ENCODE data around the gene ANKFN1.
"Not testable (repeated sequence)": the region's sequence is repeated elsewhere in the genome, so short reads cannot be mapped to it uniquely, and the experiment has no call there.

Gene ANKFN1

DNA sequence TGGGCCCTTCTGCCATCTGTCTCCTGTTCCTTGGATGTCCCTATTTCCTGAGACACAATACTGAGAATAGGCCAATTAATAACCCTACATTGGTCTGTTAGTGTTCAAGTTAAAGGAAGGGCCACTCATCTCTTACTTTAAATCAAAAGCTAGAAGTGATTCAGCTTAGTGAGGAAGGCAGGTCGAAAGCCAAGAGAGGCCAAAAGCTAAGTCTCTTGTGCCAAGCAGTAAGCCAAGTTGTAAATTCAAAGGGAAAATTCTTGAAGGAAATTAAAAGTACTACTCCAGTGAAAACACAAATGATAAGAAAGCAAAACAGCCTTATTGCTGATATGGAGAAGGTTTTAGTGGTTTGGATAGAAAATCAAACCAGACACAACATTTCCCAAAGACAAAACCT, 28.8 kb downstream of the ANKFN1 start:
- no peak for DNase-seq (ENCODE audit: low read depth in 2 of 2)

- DNase-seq (ENCODE audit: low read depth in 2 of 2): no peak
Measured at GRCh38 chr17:56184650-56185049, 31.4 kb downstream of the ANKFN1 start.

DNA sequence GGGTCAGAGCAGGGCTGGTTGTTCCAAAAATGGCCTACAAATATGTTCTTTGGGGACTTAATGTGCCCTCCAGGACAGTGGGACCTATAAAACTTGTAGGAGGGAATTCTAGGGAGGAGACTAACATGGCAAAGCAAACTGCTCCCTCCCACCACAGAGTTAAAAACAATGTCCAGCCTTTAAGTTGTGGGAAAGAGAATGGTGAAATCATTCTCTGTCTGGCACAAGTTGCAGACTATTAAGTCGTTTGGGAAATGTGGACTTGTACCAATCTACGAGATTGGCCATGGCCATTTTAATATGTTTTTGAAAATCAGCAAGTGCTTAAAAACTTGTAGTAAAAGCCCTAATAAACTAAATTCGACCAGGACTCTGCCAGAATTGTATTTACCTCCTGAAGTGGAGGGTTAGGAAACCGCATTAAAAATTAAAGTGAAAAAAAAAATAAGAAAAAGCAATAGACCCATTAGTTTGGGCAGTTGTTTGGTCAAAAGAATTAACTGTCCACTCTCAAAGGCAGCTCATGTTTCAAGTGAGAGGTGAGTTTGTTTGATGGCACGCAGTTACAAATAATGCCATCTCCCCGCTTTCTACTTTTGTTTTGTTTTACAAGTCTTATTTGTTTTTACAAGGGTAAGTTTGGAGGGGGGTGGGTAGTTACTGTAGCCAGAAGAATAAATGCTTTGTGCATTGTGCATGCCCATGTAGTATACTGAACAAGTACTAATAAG, 32.4 kb downstream of the ANKFN1 start:
- no peak for DNase-seq (ENCODE audit: low read depth in 2 of 2)

- DNase-seq (ENCODE audit: low read depth in 2 of 2): no peak
Measured at GRCh38 chr17:56186222-56186786, 33.0 kb downstream of the ANKFN1 start.

GRCh38 chr17:56203430-56203829, 50.2 kb downstream of the ANKFN1 start:
- no peak for DNase-seq (ENCODE audit: low read depth in 2 of 2)

DNA sequence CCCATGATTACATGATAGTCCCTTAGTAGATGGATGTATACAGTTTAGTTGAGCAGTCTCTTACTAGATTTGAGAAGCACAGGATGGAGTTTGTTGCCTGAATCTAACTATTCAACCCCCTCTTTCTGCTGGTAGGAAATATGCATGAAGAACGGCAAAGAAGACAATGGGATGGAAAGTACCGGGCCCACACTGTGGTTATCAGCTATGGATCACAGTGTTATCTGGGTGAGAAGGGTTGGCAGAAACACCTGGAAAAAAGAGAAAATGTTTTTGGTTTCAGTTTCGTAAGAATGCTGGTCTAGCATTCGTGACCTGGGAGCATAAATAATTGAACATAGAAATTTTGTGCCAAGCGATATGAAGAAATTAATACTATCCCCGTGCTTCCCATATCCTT, 53.1 kb downstream of the ANKFN1 start:
- DNase-seq (ENCODE audit: low read depth in 2 of 2): no peak

DNA sequence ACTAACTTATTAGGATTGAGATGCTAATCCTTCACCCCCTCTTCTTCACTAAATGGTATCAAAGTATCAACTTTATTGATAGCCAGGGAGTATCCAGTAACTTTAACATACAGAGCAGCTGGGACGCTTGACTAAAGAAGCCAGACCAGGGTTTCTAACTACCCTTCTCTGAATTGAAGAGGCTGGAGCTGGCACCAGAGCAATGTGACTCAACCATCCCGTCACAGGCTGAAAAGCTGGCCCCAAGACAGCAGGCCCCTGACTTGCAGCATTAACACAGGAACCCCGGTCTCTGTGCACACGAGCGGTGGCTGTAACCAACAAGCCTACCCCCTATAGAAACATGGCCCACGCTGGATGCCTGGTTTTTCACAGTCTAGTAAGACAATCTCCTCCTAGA, 59.8 kb downstream of the ANKFN1 start:
- DNase-seq (ENCODE audit: low read depth in 2 of 2): no peak

DNA sequence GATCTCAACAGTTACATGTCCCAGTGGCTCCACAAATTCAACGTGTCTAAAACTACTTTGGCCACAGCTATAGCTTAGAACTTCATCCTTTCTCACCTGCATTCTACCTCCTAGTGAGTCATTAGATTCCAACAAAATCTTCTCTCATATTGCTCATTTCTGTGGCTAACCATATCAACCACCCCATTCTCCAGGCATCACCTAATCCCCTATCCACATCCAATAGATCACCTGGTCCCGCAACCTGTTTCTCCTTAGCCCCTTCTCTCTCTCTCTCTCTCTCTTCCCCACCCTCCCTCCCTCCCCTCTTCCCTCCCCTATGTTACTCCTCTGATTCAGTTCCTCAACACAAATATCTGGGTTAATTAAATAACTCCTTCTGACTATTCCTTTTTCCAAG, 64.6 kb downstream of the ANKFN1 start:
- no peak for DNase-seq (ENCODE audit: low read depth in 2 of 2)

- DNase-seq (ENCODE audit: low read depth in 2 of 2): no peak
Measured at GRCh38 chr17:56222255-56222654, 69.0 kb downstream of the ANKFN1 start.

DNA sequence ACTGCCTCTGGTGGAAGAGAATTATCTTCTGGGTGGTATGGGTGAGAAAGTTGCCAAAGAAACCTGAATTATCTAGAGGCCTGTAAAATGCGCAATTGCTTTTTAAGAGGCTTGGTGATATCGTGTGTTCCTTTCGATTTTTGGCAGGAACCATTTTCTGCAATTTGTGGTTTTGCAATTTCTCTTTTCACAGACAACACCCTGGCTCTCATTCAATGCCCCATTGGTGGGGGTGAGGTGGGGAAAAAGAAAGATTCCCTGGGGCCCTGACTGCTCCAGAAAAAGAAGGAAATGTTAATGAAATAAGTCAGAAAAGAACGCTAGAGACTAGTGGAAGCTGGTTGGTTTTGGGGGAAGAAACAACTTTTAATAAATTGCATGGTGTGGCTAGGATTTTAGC, 77.4 kb downstream of the ANKFN1 start:
- no peak for DNase-seq (ENCODE audit: low read depth in 2 of 2)

DNA sequence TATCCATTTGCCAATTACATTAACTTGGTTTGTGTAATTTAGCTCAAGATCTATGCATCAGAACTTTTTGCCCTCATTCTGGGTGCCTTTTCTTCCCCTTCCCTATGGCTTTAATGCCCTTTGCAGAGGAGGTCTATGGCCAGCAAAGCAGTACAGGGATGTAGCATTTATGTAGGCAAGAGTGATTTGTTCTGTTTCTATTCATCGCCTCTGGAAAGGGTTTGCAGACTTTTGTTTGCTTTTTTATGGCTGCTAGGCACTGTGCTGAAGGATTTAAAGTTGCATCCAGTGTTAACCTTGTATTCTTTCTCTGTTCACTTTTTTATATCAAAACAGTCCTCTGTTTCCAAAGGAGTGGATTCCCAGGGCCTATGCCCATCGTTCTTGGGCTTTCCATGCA, 78.0 kb downstream of the ANKFN1 start:
- no peak for DNase-seq (ENCODE audit: low read depth in 2 of 2)

DNA sequence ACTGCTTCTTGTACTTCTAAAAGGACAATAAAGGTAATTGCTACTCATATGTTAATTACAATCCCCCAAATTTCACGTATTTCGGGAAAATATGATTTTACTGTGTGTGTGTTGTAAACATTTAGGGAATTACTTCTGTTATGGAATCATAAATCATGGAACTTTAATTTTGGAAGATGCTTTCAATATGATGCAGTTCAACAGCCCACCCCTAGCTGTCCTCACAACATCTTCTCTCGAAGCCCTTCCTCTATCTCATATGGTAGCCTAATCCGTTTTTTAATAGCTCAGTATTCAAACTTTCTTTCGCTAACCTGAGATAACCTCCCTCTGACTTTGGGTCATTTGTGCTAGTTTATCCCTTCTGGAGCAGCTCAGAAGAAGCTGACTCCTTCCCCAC, 78.4 kb downstream of the ANKFN1 start:
- no peak for DNase-seq (ENCODE audit: low read depth in 2 of 2)

GRCh38 chr17:56244268-56244890, 91.1 kb downstream of the ANKFN1 start:
- no peak for DNase-seq (ENCODE audit: low read depth in 2 of 2)

DNA sequence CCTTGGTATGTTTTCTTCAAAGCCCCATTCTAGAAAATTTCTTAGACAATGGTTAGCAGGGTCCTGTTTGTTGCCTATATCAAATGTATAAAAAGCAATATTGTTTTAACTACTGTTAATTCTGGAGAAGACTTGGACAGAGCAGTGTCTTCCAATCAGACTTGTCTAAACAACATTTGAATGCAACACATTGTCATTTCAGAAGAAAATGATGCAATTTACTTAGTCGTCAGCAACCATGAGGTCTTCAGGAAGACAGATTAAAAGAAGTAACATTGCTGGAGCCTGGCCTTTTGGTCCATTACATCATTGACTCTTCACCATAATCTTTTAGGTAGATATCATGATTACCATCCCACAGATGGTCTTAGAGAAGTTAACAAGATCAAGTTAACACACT, 94.5 kb downstream of the ANKFN1 start:
- DNase-seq (ENCODE audit: low read depth in 2 of 2): no peak

- no peak for DNase-seq (ENCODE audit: low read depth in 2 of 2)
Measured at GRCh38 chr17:56257075-56257474, 103.8 kb downstream of the ANKFN1 start.

DNA sequence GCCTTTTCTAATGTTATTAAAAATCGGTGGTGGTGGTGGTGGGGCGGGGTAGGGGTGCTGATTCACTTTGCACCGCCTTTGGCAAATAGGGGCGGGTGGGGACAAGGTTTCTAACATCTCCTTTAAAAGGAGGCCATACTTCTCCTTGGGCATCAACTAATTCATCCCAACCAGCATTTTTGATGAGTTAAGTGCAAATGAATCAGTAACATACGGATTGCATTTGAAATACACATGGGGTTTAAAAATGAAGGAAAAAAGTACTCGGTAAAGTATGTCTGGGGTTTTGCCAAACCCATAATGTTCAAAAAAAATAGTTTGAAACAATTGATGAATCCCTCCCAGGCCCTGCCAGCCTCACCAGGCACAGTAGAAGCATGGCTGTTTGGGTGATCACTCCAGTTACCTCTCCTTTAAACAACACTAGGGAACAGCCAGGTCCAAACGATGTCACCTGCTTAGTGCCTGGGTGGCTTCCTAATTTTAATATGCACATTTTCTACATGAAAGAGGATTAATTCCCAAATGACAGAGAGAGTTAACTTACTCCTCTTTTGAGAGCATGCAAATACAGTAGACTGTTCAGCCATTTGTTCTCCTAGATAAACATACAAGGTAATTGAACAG, 107.2 kb downstream of the ANKFN1 start:
- DNase-seq (ENCODE audit: low read depth in 2 of 2): no peak

GRCh38 chr17:56262803-56263202, 109.5 kb downstream of the ANKFN1 start:
- no peak for DNase-seq (ENCODE audit: low read depth in 2 of 2)

DNA sequence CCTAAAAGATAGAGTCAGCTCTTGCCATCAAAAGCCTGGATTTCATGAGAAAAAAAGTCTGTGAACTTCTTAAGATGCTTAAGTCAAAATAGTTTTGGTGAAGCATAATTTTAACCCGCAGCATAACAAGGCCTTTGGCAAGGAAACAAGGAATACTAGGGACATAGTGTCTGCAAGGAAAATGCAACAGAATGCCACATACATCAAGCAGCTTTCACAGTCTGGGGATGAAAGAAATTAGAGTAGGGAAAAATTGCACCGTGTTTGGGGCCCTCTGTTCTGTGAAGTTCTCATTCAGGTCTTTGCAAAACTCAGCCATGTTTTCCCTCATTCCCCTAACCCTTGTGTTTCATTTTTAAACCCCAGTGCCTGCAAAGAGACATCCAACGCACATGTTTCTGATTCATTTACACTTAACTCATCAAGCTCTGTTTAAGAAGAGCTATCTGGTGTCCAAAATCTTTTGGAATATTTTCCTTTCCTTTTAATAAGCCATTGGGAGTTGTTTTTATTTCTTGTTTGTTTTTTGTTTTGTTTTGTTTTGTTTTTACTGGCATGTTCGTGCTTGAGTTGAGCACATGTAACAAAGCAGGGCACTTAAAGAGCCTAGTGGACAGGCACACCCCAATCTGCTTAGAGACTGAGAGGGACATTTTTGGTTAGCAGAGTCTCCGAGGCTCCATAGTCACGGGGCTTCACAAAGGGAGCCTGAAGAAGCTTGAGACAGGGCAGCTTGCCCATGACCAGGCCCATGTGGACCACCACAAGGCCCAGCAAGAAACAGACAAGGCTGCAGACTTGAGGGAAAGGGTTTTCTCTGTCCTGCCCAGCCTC, 116.5 kb downstream of the ANKFN1 start:
- DNase-seq (ENCODE audit: low read depth in 2 of 2): no peak

DNA sequence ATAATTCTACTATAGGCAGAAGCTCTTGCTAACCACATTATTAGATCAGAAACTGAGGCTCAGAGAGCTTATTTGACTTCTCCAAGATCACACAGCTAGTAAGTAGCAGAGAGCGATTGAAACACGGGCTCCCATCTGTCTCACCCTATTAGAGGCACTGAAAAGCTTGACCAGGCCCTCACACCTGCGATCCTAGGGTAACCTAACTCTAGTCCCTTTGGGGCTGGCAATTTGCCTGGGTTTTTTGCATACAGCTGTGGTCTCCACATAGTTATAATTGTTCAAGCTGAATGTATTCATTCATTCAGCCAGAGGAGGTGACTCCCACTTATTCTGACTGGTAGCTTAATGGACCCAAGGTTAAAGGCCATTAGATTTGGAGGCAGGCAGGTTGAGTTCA, 121.2 kb downstream of the ANKFN1 start:
- no peak for DNase-seq (ENCODE audit: low read depth in 2 of 2)

- no peak for DNase-seq (ENCODE audit: low read depth in 2 of 2)
Measured at GRCh38 chr17:56284482-56284881, 131.2 kb downstream of the ANKFN1 start.

DNA sequence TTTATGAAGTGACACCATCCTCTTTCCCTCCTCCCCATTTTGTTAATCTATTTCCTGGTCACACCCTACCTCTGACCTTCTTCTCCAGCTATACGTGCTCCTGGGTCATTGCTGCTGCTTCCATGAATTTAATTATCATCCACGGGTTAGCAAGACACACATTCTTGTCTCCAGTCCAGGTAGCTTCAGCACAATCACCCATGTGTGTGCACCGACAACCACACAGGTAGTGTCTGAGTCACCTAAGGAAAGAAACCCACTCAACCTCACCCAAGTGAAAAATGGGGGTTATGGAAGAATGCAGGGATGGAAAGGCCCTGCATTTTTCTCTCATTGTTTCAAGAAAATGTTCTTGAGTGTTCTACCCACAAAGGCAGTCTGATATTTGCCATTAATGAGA, 135.5 kb downstream of the ANKFN1 start:
- not testable (repeated sequence) for DNase-seq (ENCODE audit: low read depth in 2 of 2)

GRCh38 chr17:56289321-56289720, 136.0 kb downstream of the ANKFN1 start:
- DNase-seq (ENCODE audit: low read depth in 2 of 2): no peak
